Right ventricle myocardium inferior (tissue), 1 donor: ENCODE measurements around the gene SH3GL2. TPM values are rescaled to one million over a fixed set of nuclear protein-coding genes. Genes with fewer than 3 reads are reported as not detected.

Experiments
- ATAC-seq: fragments of 200-7000 bp; cut with Tn5 transposase; one replicate; pipeline ENCODE4 v1.9.1; 2020; ENCODE audit warnings: mild to moderate bottlenecking, moderate library complexity
- DNase-seq: peaks from one replicate; pipeline ENCODE4 v3.0.0; 2021; ENCODE audit errors: missing footprints
- intact Hi-C: fragments of 100-400 bp; cut with DNase I; formaldehyde crosslinking; loops from one replicate; pipeline ENCODE4 v1.11.0; 2022
- long read RNA-seq: library from polyadenylated mRNA; unstranded; transcript quantifications from one replicate; pipeline ENCODE4 v2.0.0, GENCODE V29; 2021
- total RNA-seq: library from RNA; stranded (reverse); fragmentation: NEBNext Ultra II Directional; extraction: Animal tissue kit (Norgen Biotek cat#: 25700); gene quantifications from one replicate; pipeline ENCODE4 v1.2.1, GENCODE V29; 2021
- donor health status: DM: no; HTN: yes; CAD: no; lungs with severe emphysema.

SH3GL2 gene
- 0.51 TPM for total RNA-seq
- long read RNA-seq, partial matches to known transcripts = 0 of 1 reads
- long read RNA-seq, other reads (novel, unspliced or antisense) = 0 of 1 reads

- no peak for ATAC-seq
- peak; percentile 68 for DNase-seq
- intact Hi-C loops = no loop called here
Measured at GRCh38 chr9:17578911-17579793, at the start of gene SH3GL2. Gene SH3GL2 (plus strand): TSS chr9:17579066.

- intact Hi-C loops = loop anchor here (2.0 to 5.0 kb wide), 3 partner anchors 271 to 681 kb away; no protein-coding TSS in a partner anchor
- no peak for ATAC-seq
- DNase-seq = no peak
Measured at GRCh38 chr9:17531642-17532254, 47.1 kb upstream of the SH3GL2 start.

DNA sequence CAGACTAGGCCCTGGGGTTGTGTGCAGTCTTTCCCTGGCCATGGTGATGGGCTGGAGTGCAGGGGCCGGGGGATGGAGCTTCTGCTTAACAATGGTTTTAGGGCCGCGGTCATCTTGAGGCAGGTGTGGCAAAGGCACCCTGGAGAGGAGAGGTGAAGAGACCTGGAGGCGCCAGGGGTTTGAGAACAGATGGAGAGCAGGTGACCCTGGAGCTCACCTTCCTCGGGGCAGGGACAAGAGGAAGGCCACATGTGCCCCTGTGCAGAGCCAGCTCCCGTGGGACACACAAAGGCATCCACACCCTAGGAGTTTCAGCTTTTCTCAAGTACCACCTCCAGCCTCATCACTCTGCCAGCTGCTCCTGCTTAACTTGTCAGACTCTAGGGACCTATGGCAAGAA is 46.4 kb upstream of the SH3GL2 start:
- DNase-seq = no peak
- intact Hi-C loops = loop anchor here (5.0 kb wide), 2 partner anchors 615 to 680 kb away; no protein-coding TSS in a partner anchor
- ATAC-seq = no peak

GRCh38 chr9:17535176-17535575 is 43.7 kb upstream of the SH3GL2 start:
- ATAC-seq (no peak), DNase-seq (no peak)
- intact Hi-C loops = no loop called here

DNA sequence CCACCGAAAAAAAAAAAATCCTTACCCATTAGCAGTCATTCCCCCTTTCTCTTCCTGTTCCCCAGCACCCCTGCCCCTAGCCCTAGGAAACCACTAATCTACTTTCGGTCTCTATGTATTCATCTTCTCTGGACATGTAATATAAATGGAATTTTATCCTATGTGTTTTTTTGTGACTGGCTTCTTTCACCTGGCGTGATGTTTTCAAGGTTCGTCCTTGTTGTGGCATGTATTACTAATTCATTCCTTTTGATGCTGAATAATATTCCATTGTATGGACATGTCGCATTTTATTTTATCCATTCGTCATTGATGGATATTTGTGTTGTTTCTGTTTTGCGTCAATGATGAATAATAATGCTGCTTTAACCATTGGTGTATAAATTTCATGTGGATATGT is 42.8 kb upstream of the SH3GL2 start:
- no peak for DNase-seq
- no peak for ATAC-seq
- intact Hi-C loops = no loop called here

GRCh38 chr9:17551023-17551422 is 27.8 kb upstream of the SH3GL2 start:
- no peak for DNase-seq
- intact Hi-C loops = no loop called here
- no peak for ATAC-seq

DNA sequence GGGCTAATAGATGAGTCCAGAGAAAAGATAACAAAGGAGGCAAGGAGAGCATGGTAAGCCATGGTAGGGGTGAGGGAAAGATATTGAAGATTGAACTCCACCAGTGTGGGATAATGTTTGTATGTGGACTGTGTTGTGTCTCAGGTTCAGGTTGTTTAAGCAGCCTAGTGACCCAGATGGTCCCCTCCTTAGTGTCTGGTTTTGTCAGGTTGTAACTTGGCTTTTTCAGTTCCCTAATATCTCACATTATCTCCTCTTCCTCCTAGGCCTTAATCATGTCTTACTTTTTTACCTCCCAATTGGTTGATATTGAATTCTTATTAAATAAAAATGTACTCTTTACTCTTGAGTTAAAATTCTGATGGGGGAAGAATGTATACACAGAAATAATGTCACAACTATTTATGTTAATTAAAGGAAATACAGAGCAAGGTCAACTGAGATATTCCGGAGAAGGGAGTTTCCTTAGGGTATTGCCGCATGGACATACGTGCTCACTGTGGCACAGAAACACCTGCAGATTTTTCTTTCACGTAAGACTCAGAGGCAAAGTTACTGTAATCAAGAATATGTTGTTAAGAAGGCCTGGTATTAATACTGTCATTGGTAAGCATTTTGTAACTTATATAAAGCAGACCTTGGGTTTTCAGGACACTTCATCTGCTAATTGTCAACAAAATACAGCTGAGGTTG is 23.4 kb upstream of the SH3GL2 start:
- ATAC-seq = no peak

DNA sequence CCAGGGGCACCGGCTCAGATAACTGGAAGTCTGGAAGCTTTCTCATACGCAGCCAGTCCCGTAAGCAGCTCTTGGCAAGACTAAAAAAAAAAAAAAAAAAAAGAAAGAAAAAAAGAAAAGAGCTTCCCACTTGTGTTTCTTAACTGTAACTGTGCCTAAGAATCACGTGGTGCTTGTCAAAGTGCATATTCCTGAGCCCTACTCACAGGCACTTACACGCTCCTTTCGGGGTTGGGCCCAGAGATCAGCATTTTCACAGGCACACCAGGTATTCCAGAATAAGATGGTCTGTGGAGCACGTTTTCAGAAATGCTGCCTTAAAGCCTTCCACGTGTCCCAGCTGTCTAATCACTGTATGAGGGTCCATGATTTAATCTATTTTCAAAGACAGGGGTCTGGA is 22.6 kb upstream of the SH3GL2 start:
- intact Hi-C loops = no loop called here
- no peak for DNase-seq
- ATAC-seq = no peak

More for the DNA sequence above, 23.4 kb upstream of the SH3GL2 start:
- intact Hi-C loops = no loop called here
- no peak for DNase-seq

DNA sequence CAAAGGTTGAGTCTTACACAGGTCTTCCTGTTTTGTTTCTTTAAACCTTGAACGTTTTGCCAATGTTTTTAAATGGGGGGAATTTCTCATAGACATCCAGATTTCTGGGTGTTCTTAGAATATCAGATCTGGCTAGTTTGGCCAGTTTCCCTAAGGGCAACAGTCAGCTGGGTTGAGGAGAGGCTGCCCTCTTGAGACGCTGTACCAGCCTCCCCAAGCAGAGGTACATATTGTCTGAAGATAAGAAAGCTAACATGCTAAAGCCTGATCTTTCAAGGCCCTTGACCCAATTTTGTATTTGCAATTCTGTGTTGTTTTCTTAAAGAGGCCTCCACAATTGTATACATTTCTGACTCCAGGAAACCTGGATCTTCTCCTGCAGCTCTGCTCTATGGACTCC is 21.9 kb upstream of the SH3GL2 start:
- intact Hi-C loops = no loop called here
- DNase-seq (no peak), ATAC-seq (no peak)

- intact Hi-C loops = no loop called here
- no peak for DNase-seq
- ATAC-seq = no peak
Measured at GRCh38 chr9:17571825-17572224, 7.0 kb upstream of the SH3GL2 start.

- no peak for ATAC-seq
Measured at GRCh38 chr9:17574342-17574741, 4.5 kb upstream of the SH3GL2 start.

DNA sequence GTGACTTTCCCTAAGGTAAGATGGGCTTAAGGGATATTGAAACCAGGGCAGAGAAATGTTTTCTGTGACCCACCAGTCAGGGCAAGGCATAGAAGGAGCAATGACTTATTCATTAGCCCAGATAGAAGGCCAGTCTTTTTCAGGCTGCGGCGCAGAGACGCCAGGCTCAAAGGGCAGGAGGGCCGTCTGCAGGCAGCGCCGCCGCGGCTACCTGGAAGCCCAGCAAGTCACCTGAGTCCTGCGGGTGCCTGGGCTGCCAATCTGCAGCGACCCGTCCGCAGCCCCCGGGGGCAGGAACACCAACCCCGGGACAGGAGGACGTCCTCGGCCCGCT is 322 bp upstream of the SH3GL2 start:
- intact Hi-C loops = no loop called here
- no peak for ATAC-seq
- DNase-seq = no peak

More at GRCh38 chr9:17574342-17574741, 4.5 kb upstream of the SH3GL2 start:
- intact Hi-C loops = no loop called here
- no peak for DNase-seq

DNA sequence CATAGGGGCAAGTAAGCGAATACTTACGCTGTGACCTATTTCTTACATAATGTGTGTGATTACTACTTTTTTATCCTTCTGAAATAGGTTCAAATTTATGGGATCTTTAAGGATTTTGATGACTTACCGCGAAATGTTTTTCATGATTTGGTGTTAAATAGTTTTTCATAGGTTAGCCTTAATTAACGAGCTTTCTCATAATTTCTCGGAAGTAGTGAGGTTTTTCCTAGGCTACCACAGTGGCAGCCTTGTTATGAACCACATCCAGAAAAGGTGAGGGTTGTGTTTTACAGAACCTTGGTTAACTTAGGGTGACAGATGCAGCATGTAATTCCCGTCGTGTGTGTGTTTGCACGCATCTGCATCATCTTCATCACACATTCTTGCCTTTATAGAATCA is 1.3 kb downstream of the SH3GL2 start:
- ATAC-seq (no peak), DNase-seq (no peak)
- intact Hi-C loops = no loop called here

DNA sequence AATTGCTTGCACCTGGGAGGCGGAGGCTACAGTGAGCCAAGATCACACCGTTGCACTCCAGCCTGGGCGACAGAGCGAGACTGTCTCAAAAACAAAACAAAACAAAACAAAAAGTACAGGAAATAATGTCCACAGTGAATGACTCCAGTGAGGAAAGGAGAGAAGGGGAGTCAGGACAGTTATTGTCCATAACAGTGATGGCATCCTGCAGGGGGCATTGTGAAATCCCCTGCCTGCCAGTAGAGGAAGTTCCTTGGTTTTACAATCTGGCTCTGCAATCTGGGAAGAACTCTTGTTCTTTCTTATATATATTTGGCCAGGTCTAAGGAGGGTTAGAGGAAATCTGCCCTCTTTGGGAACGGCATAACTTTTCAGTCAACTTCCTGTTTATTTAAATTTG is 8.2 kb downstream of the SH3GL2 start:
- ATAC-seq = no peak
- no peak for DNase-seq
- intact Hi-C loops = no loop called here

DNA sequence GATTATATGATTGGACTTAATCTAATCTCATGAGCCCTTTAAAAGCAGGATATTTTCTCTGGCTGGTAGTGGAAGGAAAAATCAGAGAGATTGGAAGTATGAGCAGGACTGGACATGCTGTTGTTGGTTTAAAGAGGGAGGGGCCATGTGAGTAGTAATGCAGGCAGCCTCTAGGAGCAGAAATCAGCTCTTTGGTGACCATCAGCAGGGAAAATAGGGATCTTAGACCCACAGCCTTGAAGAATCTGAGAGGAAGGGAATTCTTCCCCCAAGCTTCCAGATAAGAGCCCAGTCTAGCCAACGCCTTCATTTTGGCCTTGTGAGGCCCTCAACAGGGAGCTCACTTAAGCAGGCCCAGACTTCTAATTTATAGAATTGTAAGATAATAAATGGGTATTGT is 9.5 kb downstream of the SH3GL2 start:
- ATAC-seq (no peak), DNase-seq (no peak)
- intact Hi-C loops = no loop called here

- no peak for DNase-seq
- no peak for ATAC-seq
- intact Hi-C loops = no loop called here
Measured at GRCh38 chr9:17588941-17589340, 10.1 kb downstream of the SH3GL2 start.

DNA sequence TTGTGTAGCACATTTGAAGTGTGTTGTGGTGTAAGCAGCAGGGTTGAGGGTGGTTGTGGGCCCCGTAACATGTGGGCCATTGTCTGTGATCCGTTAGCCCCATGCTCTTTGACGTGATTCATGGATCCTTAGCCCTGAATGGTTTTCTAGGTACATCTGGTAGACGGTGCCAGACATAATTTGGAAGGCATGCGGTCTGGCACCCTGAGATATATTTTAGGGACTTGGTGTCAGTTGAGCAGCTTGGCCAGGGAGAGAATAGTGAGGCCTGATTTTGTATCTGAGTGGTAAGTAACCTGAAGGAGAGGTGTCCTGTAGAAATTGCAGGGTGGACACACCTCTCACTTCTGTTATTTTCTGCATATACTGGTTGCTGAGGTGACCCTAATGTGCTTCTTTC is 10.9 kb downstream of the SH3GL2 start:
- intact Hi-C loops = no loop called here
- peak; percentile 23 for ATAC-seq
- no peak for DNase-seq

GRCh38 chr9:17594961-17595360 is 16.1 kb downstream of the SH3GL2 start:
- no peak for ATAC-seq
- no peak for DNase-seq
- intact Hi-C loops = no loop called here

GRCh38 chr9:17597977-17598376 is 19.1 kb downstream of the SH3GL2 start:
- ATAC-seq (no peak), DNase-seq (no peak)
- intact Hi-C loops = no loop called here
